Body of pancreas (tissue), 4 donors: ENCODE measurements around the gene CAMLG.

Experiments used
- POLR2A ChIP-seq, 3 donors: fragments of 450-650 bp; IDR thresholded peaks; one replicate each; pipeline ENCODE4 v1.6.1; 2016; ENCODE audit warnings: antibody characterized with exemption in 3 of 3, mild to moderate bottlenecking in 2 of 3
- TF ChIP-seq, protein P1 (sequence below), 7 experiments: fragments of 450-650 bp in 4 of 7; fragments of 200-600 bp in 3 of 7; sonication (generic) in 3 of 7; IDR thresholded peaks; one replicate each; pipeline ENCODE4 v1.5.1; 2016 to 2019; ENCODE audit warnings: antibody characterized with exemption in 7 of 7

GRCh38 chr5:134777366-134777765 is 39.0 kb downstream of the CAMLG start:
- no peak for TF ChIP-seq POLR2A (IDR thresholded peaks at IDR 0.05)
- TF ChIP-seq, protein P1, sequence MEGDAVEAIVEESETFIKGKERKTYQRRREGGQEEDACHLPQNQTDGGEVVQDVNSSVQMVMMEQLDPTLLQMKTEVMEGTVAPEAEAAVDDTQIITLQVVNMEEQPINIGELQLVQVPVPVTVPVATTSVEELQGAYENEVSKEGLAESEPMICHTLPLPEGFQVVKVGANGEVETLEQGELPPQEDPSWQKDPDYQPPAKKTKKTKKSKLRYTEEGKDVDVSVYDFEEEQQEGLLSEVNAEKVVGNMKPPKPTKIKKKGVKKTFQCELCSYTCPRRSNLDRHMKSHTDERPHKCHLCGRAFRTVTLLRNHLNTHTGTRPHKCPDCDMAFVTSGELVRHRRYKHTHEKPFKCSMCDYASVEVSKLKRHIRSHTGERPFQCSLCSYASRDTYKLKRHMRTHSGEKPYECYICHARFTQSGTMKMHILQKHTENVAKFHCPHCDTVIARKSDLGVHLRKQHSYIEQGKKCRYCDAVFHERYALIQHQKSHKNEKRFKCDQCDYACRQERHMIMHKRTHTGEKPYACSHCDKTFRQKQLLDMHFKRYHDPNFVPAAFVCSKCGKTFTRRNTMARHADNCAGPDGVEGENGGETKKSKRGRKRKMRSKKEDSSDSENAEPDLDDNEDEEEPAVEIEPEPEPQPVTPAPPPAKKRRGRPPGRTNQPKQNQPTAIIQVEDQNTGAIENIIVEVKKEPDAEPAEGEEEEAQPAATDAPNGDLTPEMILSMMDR (IDR thresholded peaks at IDR 0.05), result no peak
